Neutrophil (primary cell): ENCODE data around the gene GPM6B.

Source experiments
- H3K27ac ChIP-seq: fragments of 200-600 bp; sonication (generic); 2 replicates; pipeline ENCODE4 v1.5.1; 2016; ENCODE audit warnings: mild to moderate bottlenecking, moderate library complexity
- H3K27me3 ChIP-seq: fragments of 200-600 bp; sonication (generic); 2 replicates; pipeline ENCODE4 v1.6.0; 2016; ENCODE audit warnings: mild to moderate bottlenecking
- H3K36me3 ChIP-seq: fragments of 200-600 bp; sonication (generic); 2 replicates; pipeline ENCODE4 v1.5.1; 2017
- H3K4me1 ChIP-seq, 2 experiments: fragments of 200-600 bp in 1 of 2; sonication (generic) in 1 of 2; 1 replicate in 1 of 2; 2 replicates in 1 of 2; pipeline versions ENCODE4 v1.5.1 to v1.6.1; 2013 to 2016; ENCODE audit warnings: low read depth in 1 of 2, low read length in 1 of 2, mild to moderate bottlenecking in 1 of 2, moderate library complexity in 1 of 2; ENCODE audit not compliant: control insufficient read depth in 1 of 2, insufficient read depth in 1 of 2
- H3K4me3 ChIP-seq, 2 experiments: fragments of 200-600 bp in 1 of 2; sonication (generic) in 1 of 2; 1 replicate in 1 of 2; 2 replicates in 1 of 2; pipeline ENCODE4 v1.5.1; 2013 to 2016; ENCODE audit warnings: low read depth in 1 of 2, low read length in 1 of 2, mild to moderate bottlenecking in 1 of 2, moderate library complexity in 1 of 2
- H3K9me3 ChIP-seq: fragments of 200-600 bp; sonication (generic); 2 replicates; pipeline ENCODE4 v1.5.1; 2016
- TF ChIP-seq, protein P1 (sequence below): fragments of 200-600 bp; sonication (generic); IDR thresholded peaks from 2 replicates; pipeline ENCODE4 v1.5.1; 2016; ENCODE audit warnings: antibody characterized with exemption

The GPM6B gene

DNA sequence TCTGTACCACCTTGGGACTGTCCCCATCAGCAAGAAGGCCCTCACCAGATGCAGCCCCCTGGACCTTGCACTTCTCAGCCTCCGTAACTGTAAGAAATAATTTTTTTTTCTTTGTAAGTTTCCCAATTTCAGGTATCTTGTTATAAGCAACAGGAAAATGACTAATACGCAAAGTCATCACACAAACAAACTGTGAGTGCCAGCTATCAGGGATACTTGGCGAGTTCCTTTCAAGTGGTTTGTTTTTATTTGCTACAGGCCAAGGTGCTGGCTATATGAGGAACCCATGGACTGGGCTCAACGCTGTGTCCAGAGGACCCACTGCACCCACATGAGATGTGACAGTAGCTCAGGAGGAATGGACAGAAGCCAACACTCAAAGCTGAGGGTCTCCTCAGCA is 11.5 kb upstream of the GPM6B start:
- no peaks in the 10 kb centered on the region for H3K4me1 ChIP-seq
- no peaks in the 10 kb centered on the region for H3K27me3 ChIP-seq
- H3K27ac ChIP-seq: no peak overlapping the region
- H3K36me3 ChIP-seq: no peaks in the 10 kb centered on the region
- no peaks in the 10 kb centered on the region for H3K9me3 ChIP-seq
- TF ChIP-seq, protein P1, sequence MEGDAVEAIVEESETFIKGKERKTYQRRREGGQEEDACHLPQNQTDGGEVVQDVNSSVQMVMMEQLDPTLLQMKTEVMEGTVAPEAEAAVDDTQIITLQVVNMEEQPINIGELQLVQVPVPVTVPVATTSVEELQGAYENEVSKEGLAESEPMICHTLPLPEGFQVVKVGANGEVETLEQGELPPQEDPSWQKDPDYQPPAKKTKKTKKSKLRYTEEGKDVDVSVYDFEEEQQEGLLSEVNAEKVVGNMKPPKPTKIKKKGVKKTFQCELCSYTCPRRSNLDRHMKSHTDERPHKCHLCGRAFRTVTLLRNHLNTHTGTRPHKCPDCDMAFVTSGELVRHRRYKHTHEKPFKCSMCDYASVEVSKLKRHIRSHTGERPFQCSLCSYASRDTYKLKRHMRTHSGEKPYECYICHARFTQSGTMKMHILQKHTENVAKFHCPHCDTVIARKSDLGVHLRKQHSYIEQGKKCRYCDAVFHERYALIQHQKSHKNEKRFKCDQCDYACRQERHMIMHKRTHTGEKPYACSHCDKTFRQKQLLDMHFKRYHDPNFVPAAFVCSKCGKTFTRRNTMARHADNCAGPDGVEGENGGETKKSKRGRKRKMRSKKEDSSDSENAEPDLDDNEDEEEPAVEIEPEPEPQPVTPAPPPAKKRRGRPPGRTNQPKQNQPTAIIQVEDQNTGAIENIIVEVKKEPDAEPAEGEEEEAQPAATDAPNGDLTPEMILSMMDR: no peak
- H3K4me3 ChIP-seq: no peak overlapping the region

DNA sequence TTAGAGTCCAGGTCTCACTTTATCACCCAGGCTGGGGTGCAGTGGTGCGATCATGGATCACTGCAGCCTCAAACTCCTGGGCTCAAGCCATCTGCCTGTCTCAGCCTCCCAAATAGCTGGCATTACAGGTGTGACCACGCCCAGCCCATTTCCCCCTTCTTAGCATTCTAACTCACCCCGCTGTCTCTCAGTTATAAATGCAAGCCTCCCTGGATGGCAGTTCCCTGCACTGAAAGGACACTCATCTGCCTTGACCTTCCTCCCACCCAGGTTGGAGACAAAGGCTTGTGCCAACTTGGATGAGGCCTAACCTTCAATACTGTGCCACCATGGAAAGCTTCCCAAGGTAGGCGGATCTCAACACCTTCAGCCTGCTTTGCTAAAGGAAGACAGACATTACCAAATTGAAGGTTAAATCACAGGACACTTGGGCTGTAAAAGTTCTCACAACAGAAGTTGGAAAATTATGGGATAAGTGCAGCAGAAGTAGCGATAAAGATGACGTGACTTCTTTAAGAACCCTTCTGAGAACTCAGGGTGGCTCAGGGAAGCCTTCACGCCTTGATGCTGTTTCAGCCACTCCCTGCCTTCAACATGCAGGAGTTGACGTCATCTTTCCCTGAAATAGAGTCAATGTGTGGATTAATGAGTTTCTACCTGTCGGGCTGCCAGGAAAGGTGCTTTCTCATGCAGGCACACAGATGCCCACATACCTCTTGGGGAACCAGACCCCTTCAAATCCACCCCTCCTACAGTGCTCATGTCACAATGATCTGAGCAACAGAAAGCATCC is 10.6 kb upstream of the GPM6B start:
- Histone ChIP-seq H3K4me1 (no peaks in the 10 kb centered on the region), H3K27me3 (no peaks in the 10 kb centered on the region), H3K27ac (no peak overlapping the region), H3K9me3 (no peaks in the 10 kb centered on the region), H3K36me3 (no peaks in the 10 kb centered on the region), H3K4me3 (no peak overlapping the region)
- TF ChIP-seq, protein P1: no peak

DNA sequence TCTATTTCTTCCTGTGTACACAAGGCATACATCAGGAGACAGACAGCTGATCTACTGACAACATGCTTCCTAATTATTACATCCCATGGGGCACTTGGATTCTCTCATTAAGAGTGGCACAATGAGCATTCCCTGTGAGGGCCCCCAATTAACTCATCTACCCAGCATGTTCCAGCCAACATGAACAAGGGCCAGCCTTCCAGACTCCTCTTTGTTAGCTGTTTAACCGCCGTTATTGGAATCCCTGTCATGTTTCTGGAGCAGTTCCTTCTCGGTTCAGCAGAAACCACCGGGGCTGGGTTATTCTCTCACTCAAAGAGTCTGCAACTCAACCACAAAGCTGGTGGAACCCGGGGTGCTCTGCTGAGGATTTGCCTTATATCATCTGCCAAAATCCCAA is 9.9 kb upstream of the GPM6B start:
- Histone ChIP-seq H3K27me3 (no peaks in the 10 kb centered on the region), H3K4me3 (no peak overlapping the region), H3K27ac (no peak overlapping the region), H3K4me1 (no peaks in the 10 kb centered on the region), H3K9me3 (no peaks in the 10 kb centered on the region), H3K36me3 (no peaks in the 10 kb centered on the region)
- TF ChIP-seq, protein P1: no peak

DNA sequence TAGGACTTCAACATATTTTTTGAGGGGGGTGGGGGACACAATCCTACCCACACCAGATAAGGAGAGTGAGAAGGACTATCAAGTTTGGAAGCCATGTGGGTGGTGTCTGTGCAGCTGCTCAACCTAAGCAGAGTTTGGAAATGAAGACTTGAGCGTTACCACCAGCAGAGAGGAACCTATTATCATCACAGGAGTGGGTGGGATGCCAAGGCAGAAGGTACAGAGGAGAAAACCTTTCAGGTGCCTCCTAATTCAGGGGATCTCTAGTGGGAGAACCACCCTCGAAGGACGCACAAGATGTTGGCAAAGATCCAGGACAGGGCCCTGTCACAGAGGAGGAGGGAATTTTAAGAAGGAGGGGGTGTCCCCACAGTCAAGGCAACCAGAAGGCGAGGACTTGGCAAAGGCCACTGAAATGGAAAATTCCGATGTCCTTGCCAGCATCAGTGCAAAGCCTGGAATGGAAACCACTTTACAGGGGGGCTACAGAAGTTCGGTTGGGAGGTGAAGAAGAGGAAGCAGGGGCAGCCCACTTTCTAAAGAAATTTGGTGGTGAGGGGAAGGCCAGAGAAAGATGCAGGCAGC is 8.4 kb upstream of the GPM6B start:
- no peaks in the 10 kb centered on the region for H3K4me1 ChIP-seq
- H3K27ac ChIP-seq: no peak overlapping the region
- no peak overlapping the region for H3K4me3 ChIP-seq
- H3K36me3 ChIP-seq: no peaks in the 10 kb centered on the region
- H3K27me3 ChIP-seq: no peaks in the 10 kb centered on the region
- H3K9me3 ChIP-seq: no peaks in the 10 kb centered on the region
- TF ChIP-seq, protein P1: no peak

DNA sequence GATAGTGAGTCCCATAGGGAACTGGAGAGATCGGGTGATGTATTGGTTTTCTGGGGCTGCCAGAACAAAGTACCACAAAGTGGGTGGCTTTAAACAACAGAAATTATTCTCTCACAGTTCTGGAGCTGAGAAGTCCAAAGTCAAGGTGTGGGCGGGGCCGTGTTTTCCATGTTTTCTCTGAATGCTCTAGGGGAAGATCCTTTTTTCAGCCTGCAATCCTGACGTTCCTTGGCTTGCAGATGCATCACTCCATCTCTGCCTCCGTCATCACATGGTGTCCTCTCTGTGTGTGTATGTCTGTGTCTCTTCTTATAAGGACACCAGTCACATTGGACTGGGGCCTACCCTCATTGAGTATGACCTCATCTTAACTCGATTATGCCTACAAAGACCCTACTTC is 7.9 kb upstream of the GPM6B start:
- H3K4me1 ChIP-seq: no peaks in the 10 kb centered on the region
- TF ChIP-seq, protein P1: no peak
- no peak overlapping the region for H3K4me3 ChIP-seq
- no peaks in the 10 kb centered on the region for H3K36me3 ChIP-seq
- no peaks in the 10 kb centered on the region for H3K27me3 ChIP-seq
- H3K27ac ChIP-seq: no peak overlapping the region
- H3K9me3 ChIP-seq: no peaks in the 10 kb centered on the region
